Liver (tissue), 9 donors: Measurements from ENCODE around the gene TUSC1. TPM values are rescaled to one million over a fixed set of nuclear protein-coding genes. Genes with fewer than 3 reads are reported as not detected.

ENCODE experiments used
- DNase-seq: peaks from one replicate; pipeline ENCODE4 v3.0.0-alpha.2; 2017; ENCODE audit warnings: low spot score
- H3K27ac ChIP-seq, 2 donors: one replicate each; pipeline ENCODE4 v1.7.0; 2013; ENCODE audit warnings: inconsistent platforms in 2 of 2, low read length in 2 of 2, control low read depth in 1 of 2, low read depth in 1 of 2, mild to moderate bottlenecking in 1 of 2
- H3K27me3 ChIP-seq, 4 donors: one replicate each; pipeline versions ENCODE4 v1.6.1 to v1.7.0; 2013; ENCODE audit warnings: low read length in 3 of 4, inconsistent platforms in 1 of 4, mild to moderate bottlenecking in 1 of 4, moderate library complexity in 1 of 4; ENCODE audit not compliant: control insufficient read depth in 4 of 4, insufficient read depth in 4 of 4
- H3K36me3 ChIP-seq, 4 donors: one replicate each; pipeline versions ENCODE4 v1.6.1 to v1.7.0; 2013; ENCODE audit warnings: low read length in 3 of 4, mild to moderate bottlenecking in 3 of 4, low read depth in 1 of 4, moderate library complexity in 1 of 4; ENCODE audit not compliant: control insufficient read depth in 4 of 4, insufficient read depth in 3 of 4
- H3K4me1 ChIP-seq, 4 donors: one replicate each; pipeline versions ENCODE4 v1.6.1 to v1.7.0; 2013; ENCODE audit warnings: low read length in 3 of 4, mild to moderate bottlenecking in 3 of 4, moderate library complexity in 1 of 4; ENCODE audit not compliant: control insufficient read depth in 4 of 4, insufficient read depth in 4 of 4
- H3K4me3 ChIP-seq, 3 donors: one replicate each; pipeline versions ENCODE4 v1.6.1 to v1.7.0; 2013; ENCODE audit warnings: low read length in 3 of 3, control low read depth in 1 of 3, low read depth in 1 of 3, mild to moderate bottlenecking in 1 of 3
- H3K9ac ChIP-seq, 2 donors: one replicate each; pipeline ENCODE4 v1.7.0; 2013; ENCODE audit warnings: low read length in 2 of 2, mild to moderate bottlenecking in 2 of 2, moderate library complexity in 2 of 2, control low read depth in 1 of 2, low read depth in 1 of 2
- H3K9me3 ChIP-seq, 4 donors: one replicate each; pipeline versions ENCODE4 v1.6.1 to v1.7.0; 2013; ENCODE audit warnings: low read length in 3 of 4; ENCODE audit not compliant: control insufficient read depth in 4 of 4
- ATF3 ChIP-seq: IDR thresholded peaks from 2 replicates; pipeline ENCODE4 v1.6.1; 2016; ENCODE audit warnings: antibody characterized with exemption
- CTCF ChIP-seq: fragments of 150-350 bp; IDR thresholded peaks from 2 replicates; pipeline ENCODE4 v1.5.1; 2017; ENCODE audit warnings: improper control_type of control experiment, low read depth, low read length; ENCODE audit not compliant: missing input control
- EGR1 ChIP-seq, 2 donors: IDR thresholded peaks; 2 replicates each; pipeline ENCODE4 v1.6.1; 2016 to 2018; ENCODE audit warnings: antibody characterized with exemption in 2 of 2, low read depth in 2 of 2
- FOXA1 ChIP-seq: IDR thresholded peaks from 2 replicates; pipeline ENCODE4 v1.6.1; 2016; ENCODE audit warnings: antibody characterized with exemption
- FOXA2 ChIP-seq: IDR thresholded peaks from 2 replicates; pipeline ENCODE4 v1.6.1; 2016; ENCODE audit warnings: antibody characterized with exemption
- GABPA ChIP-seq, 2 donors: IDR thresholded peaks in 1 of 2; conservative IDR thresholded peaks in 1 of 2; 2 replicates each; pipeline ENCODE4 v1.6.1; 2016; ENCODE audit warnings: antibody characterized with exemption in 2 of 2, mild to moderate bottlenecking in 1 of 2, moderate library complexity in 1 of 2
- HNF4A ChIP-seq, 2 donors: conservative IDR thresholded peaks; 2 replicates each; pipeline ENCODE4 v1.6.1; 2016; ENCODE audit warnings: antibody characterized with exemption in 2 of 2, mild to moderate bottlenecking in 2 of 2
- HNF4G ChIP-seq: IDR thresholded peaks from 2 replicates; pipeline ENCODE4 v1.6.1; 2016; ENCODE audit warnings: antibody characterized with exemption
- JUND ChIP-seq, 2 donors: IDR thresholded peaks; 2 replicates each; pipeline ENCODE4 v1.6.1; 2016; ENCODE audit warnings: antibody characterized with exemption in 2 of 2
- MAX ChIP-seq: IDR thresholded peaks from 2 replicates; pipeline ENCODE4 v1.6.1; 2016; ENCODE audit warnings: antibody characterized with exemption
- NR2F2 ChIP-seq: IDR thresholded peaks from 2 replicates; pipeline ENCODE4 v1.6.1; 2016; ENCODE audit warnings: antibody characterized with exemption
- RAD21 ChIP-seq, 2 donors: IDR thresholded peaks; 2 replicates each; pipeline ENCODE4 v1.6.1; 2016; ENCODE audit warnings: antibody characterized with exemption in 2 of 2, mild to moderate bottlenecking in 2 of 2
- REST ChIP-seq: IDR thresholded peaks from 2 replicates; pipeline ENCODE4 v1.6.1; 2016; ENCODE audit warnings: antibody characterized with exemption, mild to moderate bottlenecking
- RXRA ChIP-seq, 2 donors: IDR thresholded peaks; 2 replicates each; pipeline ENCODE4 v1.6.1; 2017 to 2018; ENCODE audit warnings: antibody characterized with exemption in 2 of 2, mild to moderate bottlenecking in 1 of 2
- SP1 ChIP-seq: IDR thresholded peaks from 2 replicates; pipeline ENCODE4 v1.6.1; 2018; ENCODE audit warnings: antibody characterized with exemption, mild to moderate bottlenecking
- TAF1 ChIP-seq: conservative IDR thresholded peaks from 2 replicates; pipeline ENCODE4 v1.6.1; 2016; ENCODE audit warnings: antibody characterized with exemption, mild to moderate bottlenecking
- YY1 ChIP-seq: IDR thresholded peaks from 2 replicates; pipeline ENCODE4 v1.6.1; 2016; ENCODE audit warnings: antibody characterized with exemption, mild to moderate bottlenecking
- ZBTB33 ChIP-seq: IDR thresholded peaks from 2 replicates; pipeline ENCODE4 v1.6.1; 2016; ENCODE audit warnings: antibody characterized with exemption
- WGBS: extraction: QIAGEN DNeasy Blood & Tissue Kit; methylation state at CpG from one replicate; pipeline ENCODE4 v1.1.7; 2013; 5-methylcytosine and 5-hydroxymethylcytosine counted together
- polyA plus RNA-seq, 2 donors: library from polyadenylated mRNA; stranded (reverse) in 1 of 2; unstranded in 1 of 2; fragments of 200-250 nt in 1 of 2; fragments of >200 nt in 1 of 2; fragmentation: Nextera tagmentation in 1 of 2; extraction: Ambion mirVana in 1 of 2; gene quantifications; one replicate each; pipeline versions ENCODE4 v1.2.1 to v1.2.3, GENCODE V29; 2013 to 2015
- total RNA-seq, 2 donors: library from RNA; depleted of rRNA; stranded (reverse); fragments of >200 nt; gene quantifications; one replicate each; pipeline ENCODE4 v1.2.3, GENCODE V29; 2014
- donor health status: healthy.
- donor health status: healthy.
- donor health status: healthy.
- donor health status: healthy.
- donor health status: healthy.

The TUSC1 gene
- total and polyA plus RNA-seq, 4 donors = 3.9 to 6.4 (median 5.8) TPM

GRCh38 chr9:25658571-25658970 is 19.7 kb downstream of the TUSC1 start:
- Histone ChIP-seq H3K4me1 (no peaks in the 10 kb centered on the region), H3K9me3 (no peaks in the 10 kb centered on the region), H3K4me3 (no peak overlapping the region), H3K27me3 (peaks cover 0 to 5% (median 0%) of the 10 kb centered on the region in 4 donors), H3K27ac (no peak overlapping the region), H3K36me3 (no peaks in the 10 kb centered on the region), H3K9ac (no peak overlapping the region)
- DNase-seq = no peak
- TF ChIP-seq JUND (IDR thresholded peaks at IDR 0.05) (no peak), TAF1 (no peak), FOXA2 (no peak), ATF3 (no peak), RXRA (IDR thresholded peaks at IDR 0.05) (no peak), HNF4G (no peak), ZBTB33 (no peak), RAD21 (IDR thresholded peaks at IDR 0.05) (no peak), CTCF (no peak), FOXA1 (no peak), YY1 (no peak), NR2F2 (no peak), REST (no peak), EGR1 (IDR thresholded peaks at IDR 0.05; ENCODE audit: low read depth in 2 of 2) (no peak), MAX (no peak), SP1 (no peak), GABPA (IDR thresholded peaks at IDR 0.05 in 1 of 2, conservative IDR thresholded peaks at IDR 0.05 in 1 of 2) (no peak), HNF4A (conservative IDR thresholded peaks at IDR 0.05) (no peak)
- 80% methylated on average over 2 of the region's 2 CpGs for WGBS
